Measurements from ENCODE around the gene FIBIN.

FIBIN gene

DNA sequence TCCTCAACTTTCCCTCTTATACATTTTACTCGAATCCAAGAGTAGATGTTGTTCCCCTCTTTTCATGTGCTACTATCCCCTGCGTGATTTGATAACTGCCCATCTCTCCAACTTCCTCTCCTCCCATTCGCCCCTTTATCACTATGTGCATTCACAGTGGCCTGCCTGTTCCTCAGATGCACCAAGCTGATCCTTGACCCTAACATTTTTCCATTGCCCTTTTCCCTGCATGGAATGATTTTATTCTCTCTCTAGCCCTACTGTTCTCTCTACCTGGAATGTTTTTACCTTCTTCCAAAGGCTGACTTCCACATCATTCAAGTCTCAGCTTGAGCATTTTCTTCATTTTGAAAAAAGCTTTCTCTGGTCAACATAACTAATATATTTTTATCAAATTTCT is 31.0 kb downstream of the FIBIN start:
- H3K27me3 Mint-ChIP-seq, result no peaks in the 10 kb centered on the region
- H3K27ac Mint-ChIP-seq, result no peak overlapping the region
- peaks cover 3% of the 10 kb centered on the region for H3K9me3 Mint-ChIP-seq
- no peaks in the 10 kb centered on the region for H3K4me1 Mint-ChIP-seq
- ATAC-seq (ENCODE audit: low read depth), result no peak
- no peaks in the 10 kb centered on the region for H3K36me3 Mint-ChIP-seq
- H3K4me3 Mint-ChIP-seq, result no peak overlapping the region
- DNase-seq (ENCODE audit: low spot score in 2 of 2), result no peak

GRCh38 chr11:27025312-27025955 is 31.5 kb downstream of the FIBIN start:
- Mint-ChIP-seq H3K9me3 (peaks cover 3% of the 10 kb centered on the region), H3K4me3 (no peak overlapping the region), H3K36me3 (no peaks in the 10 kb centered on the region), H3K27ac (no peak overlapping the region), H3K4me1 (no peaks in the 10 kb centered on the region), H3K27me3 (no peaks in the 10 kb centered on the region)
- DNase-seq (ENCODE audit: low spot score in 2 of 2) (no peak), ATAC-seq (ENCODE audit: low read depth) (no peak)

GRCh38 chr11:27025957-27026733 is 32.2 kb downstream of the FIBIN start:
- Mint-ChIP-seq H3K9me3 (peaks cover 3% of the 10 kb centered on the region), H3K27ac (no peak overlapping the region)

DNA sequence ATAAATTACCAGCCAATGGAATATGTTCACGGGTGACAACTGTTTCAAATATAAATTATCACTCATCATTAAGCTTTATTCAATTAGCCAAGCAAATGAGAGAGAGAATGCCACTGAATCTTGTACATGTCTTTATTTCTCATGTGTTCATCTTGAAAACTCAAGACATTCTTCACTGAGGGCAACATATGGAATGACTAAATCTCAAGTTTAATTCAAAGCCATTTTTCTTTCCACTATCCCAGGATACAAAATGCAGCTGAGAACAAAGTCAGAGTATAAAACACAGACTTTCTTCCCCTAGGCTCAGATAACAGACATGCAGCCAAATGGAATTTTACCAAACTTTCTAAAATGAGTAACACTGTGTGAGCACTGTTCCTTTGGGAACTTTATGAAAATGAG is 34.7 kb downstream of the FIBIN start:
- Mint-ChIP-seq H3K9me3 (peaks cover 7% of the 10 kb centered on the region), H3K4me3 (no peak overlapping the region)

More at GRCh38 chr11:27025957-27026733, 32.2 kb downstream of the FIBIN start:
- H3K36me3 Mint-ChIP-seq, result no peaks in the 10 kb centered on the region
- H3K4me3 Mint-ChIP-seq, result no peak overlapping the region
- DNase-seq (ENCODE audit: low spot score in 2 of 2), result no peak
- H3K4me1 Mint-ChIP-seq, result no peaks in the 10 kb centered on the region
- ATAC-seq (ENCODE audit: low read depth), result no peak
- H3K27me3 Mint-ChIP-seq, result no peaks in the 10 kb centered on the region

DNA sequence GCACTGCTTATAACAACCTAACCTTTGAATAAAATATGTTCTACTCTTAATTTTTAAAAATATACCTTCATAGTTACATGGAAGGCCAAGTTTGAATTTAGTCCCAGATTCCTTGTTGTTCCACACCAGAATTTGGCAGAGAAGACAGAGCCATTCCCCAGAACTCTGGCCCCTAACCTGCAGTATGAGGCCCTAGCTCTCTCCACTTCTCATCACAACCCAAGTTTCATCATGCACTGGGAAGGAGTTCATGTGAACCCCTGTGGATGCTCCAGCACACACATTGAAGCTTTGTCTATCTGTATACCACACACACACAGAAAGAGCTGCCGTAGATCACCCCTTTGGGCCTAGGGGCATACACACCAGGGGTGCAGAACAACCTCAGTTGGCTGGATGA is 36.1 kb downstream of the FIBIN start:
- DNase-seq (ENCODE audit: low spot score in 2 of 2) (no peak), ATAC-seq (ENCODE audit: low read depth) (no peak)
- H3K9me3 Mint-ChIP-seq, result peaks cover 14% of the 10 kb centered on the region
- H3K4me1 Mint-ChIP-seq, result no peaks in the 10 kb centered on the region
- no peaks in the 10 kb centered on the region for H3K36me3 Mint-ChIP-seq
- peaks cover 1% of the 10 kb centered on the region for H3K27me3 Mint-ChIP-seq
- H3K27ac Mint-ChIP-seq, result no peak overlapping the region
- H3K4me3 Mint-ChIP-seq, result no peak overlapping the region

More for the DNA sequence above, 34.7 kb downstream of the FIBIN start:
- H3K4me1 Mint-ChIP-seq, result no peaks in the 10 kb centered on the region
- peaks cover 1% of the 10 kb centered on the region for H3K27me3 Mint-ChIP-seq
- DNase-seq (ENCODE audit: low spot score in 2 of 2), result no peak
- H3K27ac Mint-ChIP-seq, result no peak overlapping the region
- H3K36me3 Mint-ChIP-seq, result no peaks in the 10 kb centered on the region
- no peak for ATAC-seq (ENCODE audit: low read depth)

DNA sequence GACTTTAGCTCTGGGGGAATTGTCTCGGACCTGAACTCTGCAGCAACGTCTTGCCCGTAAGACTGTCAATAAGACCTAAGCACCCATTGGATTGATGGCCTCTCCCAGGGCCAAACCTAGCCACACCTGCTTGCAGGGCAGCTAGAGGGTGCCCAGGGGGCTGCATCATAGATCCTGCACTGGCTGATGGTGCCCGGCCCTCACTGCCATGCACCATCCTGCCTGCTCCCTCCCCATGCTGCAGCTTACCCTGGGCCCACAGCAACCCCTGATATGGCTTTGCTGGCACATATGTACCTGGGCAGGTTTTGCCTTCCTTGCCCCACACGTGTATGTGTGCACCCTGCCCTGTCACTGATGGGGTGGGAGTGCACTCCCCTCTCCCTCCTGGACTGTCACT is 37.8 kb downstream of the FIBIN start:
- no peak for ATAC-seq (ENCODE audit: low read depth)

DNA sequence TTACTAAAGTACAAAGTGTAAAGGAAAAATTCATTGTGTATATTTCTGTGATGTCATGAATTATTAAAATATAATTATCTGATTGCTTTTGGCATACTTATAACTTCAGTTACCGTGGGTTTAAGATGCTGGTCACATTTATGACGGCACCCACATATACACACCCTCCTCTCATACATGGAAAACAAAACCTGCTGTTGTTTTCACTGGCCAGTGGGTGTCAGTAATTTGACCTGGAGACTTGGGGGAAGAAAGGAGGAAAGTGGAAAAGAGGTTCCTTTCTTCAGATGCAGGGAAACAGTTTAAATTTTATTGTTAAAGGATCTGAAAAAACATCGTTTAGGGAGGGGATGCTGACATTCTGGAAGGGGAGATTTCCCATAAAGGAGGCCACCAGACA is 46.0 kb downstream of the FIBIN start:
- ATAC-seq (ENCODE audit: low read depth), result no peak
- Mint-ChIP-seq H3K9me3 (peaks cover 5% of the 10 kb centered on the region), H3K4me3 (no peak overlapping the region), H3K36me3 (no peaks in the 10 kb centered on the region), H3K27me3 (no peaks in the 10 kb centered on the region), H3K4me1 (no peaks in the 10 kb centered on the region), H3K27ac (no peak overlapping the region)
- no peak for DNase-seq (ENCODE audit: low spot score in 2 of 2)

More for the DNA sequence above, 37.8 kb downstream of the FIBIN start:
- Mint-ChIP-seq H3K9me3 (peaks cover 14% of the 10 kb centered on the region), H3K27ac (no peak overlapping the region), H3K4me3 (no peak overlapping the region), H3K27me3 (peaks cover 1% of the 10 kb centered on the region), H3K4me1 (no peaks in the 10 kb centered on the region), H3K36me3 (no peaks in the 10 kb centered on the region)
- no peak for DNase-seq (ENCODE audit: low spot score in 2 of 2)

DNA sequence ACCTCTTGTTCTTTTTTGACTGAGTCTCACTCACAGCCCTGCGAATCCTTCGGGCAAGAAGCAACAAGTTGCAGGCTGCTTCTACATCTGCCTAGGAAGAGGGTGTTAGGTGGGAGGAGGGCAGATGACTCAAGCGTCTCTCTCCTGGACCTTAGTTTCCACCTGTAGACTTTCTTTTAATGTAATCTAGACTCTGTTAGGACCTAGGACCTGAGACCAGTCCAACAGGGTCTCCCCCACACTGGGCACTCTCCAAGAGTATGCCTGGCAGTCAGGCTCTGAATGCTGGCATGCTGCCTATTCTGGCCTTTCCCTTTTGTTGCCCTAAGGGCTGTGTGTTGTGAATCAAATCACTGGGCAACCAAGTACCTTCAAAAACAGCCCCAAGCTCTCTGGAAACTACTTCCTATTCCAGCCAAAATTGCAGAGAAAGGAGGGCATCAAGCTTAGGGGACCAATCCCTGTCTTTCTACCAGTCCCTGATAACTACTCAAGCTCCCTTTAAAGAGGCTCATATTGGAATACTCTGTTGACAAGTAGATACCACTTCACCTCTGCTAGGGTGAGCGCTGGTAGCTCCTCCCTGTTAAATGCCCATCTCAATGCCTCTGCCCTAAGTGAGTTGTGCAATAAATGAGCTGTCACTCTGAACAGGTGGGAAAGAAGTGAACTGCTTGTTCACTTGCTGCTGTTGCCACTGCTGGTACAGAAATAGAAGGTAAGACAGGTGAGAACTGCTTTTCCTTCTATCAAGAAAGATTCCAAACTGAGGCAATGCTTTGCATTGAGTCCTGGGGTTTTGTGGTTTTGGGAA is 46.6 kb downstream of the FIBIN start, which contains the start of gene BBOX1:
BBOX1 (plus strand) TSS at position 514 of the 814 bp plus-strand sequence. CDS start 14,616 bp downstream, outside the sequence.
- DNase-seq (ENCODE audit: low spot score in 2 of 2) (no peak), ATAC-seq (ENCODE audit: low read depth) (no peak)
- H3K4me1 Mint-ChIP-seq, result no peaks in the 10 kb centered on the region
- no peak within 1 kb of the TSS for H3K27ac Mint-ChIP-seq
- no peaks in the 10 kb centered on the region for H3K27me3 Mint-ChIP-seq
- peaks cover 4% of the 10 kb centered on the region for H3K9me3 Mint-ChIP-seq
- H3K36me3 Mint-ChIP-seq, result no peaks in the 10 kb centered on the region
- H3K4me3 Mint-ChIP-seq, result no peak within 1 kb of the TSS

GRCh38 chr11:27041141-27041899 is 47.4 kb downstream of the FIBIN start:
- no peaks in the 10 kb centered on the region for H3K27me3 Mint-ChIP-seq
- DNase-seq (ENCODE audit: low spot score in 2 of 2), result no peak
- no peaks in the 10 kb centered on the region for H3K36me3 Mint-ChIP-seq
- no peak overlapping the region for H3K27ac Mint-ChIP-seq
- H3K4me3 Mint-ChIP-seq, result no peak overlapping the region
- H3K9me3 Mint-ChIP-seq, result peaks cover 4% of the 10 kb centered on the region
- H3K4me1 Mint-ChIP-seq, result no peaks in the 10 kb centered on the region
- no peak for ATAC-seq (ENCODE audit: low read depth)

Data from memory B cell (primary cell).